Adipocyte (in vitro differentiated cells): Measurements from ENCODE around the gene COA4.
"Not testable (repeated sequence)": the region's sequence is repeated elsewhere in the genome, so short reads cannot be mapped to it uniquely, and the experiment has no call there.

Experiments
- DNase-seq: peaks from one replicate; pipeline ENCODE4 v3.0.0-alpha.2; 2015; ENCODE audit warnings: low read depth
- H3K27me3 ChIP-seq: replicated peaks from 2 replicates; pipeline ENCODE4 v1.7.0; 2013; ENCODE audit warnings: mild to moderate bottlenecking, low read length, moderate library complexity; ENCODE audit not compliant: control insufficient read depth, insufficient read depth
- H3K36me3 ChIP-seq: 2 replicates; pipeline ENCODE4 v1.7.0; 2013; ENCODE audit warnings: low read length, mild to moderate bottlenecking, moderate library complexity; ENCODE audit not compliant: control insufficient read depth, insufficient read depth, severe bottlenecking
- H3K4me1 ChIP-seq: 2 replicates; pipeline ENCODE4 v1.7.0; 2013; ENCODE audit warnings: mild to moderate bottlenecking, low read length, moderate library complexity; ENCODE audit not compliant: control insufficient read depth, insufficient read depth
- H3K4me3 ChIP-seq: 2 replicates; pipeline ENCODE4 v1.7.0; 2013; ENCODE audit warnings: mild to moderate bottlenecking, low read length, moderate library complexity
- H3K9ac ChIP-seq: 2 replicates; pipeline ENCODE4 v1.7.0; 2013; ENCODE audit warnings: mild to moderate bottlenecking, low read length, moderate library complexity
- H3K9me3 ChIP-seq: 2 replicates; pipeline ENCODE4 v1.7.0; 2013; ENCODE audit warnings: mild to moderate bottlenecking, low read length, moderate library complexity; ENCODE audit not compliant: control insufficient read depth

Gene COA4

DNA sequence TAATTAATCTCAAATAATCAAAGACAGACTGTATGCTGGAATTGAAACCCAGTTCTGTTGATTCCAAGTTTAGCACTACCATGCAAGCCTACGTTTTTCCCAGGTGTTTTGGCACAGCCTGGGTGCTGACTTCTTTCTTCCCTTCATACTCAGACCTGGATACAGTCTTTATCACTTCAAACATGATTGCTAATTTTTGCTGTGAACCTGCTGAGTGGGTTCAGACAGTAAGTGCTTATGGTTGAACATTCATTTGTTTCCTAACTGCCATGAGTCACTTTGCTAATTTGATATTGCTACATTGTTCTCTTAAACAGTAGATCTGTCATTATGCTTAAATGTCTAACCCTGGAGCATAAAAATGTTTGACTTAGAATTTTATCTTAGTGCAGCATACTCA lies 12.4 kb upstream of the COA4 start:
- Histone ChIP-seq H3K9me3 (no peaks in the 10 kb centered on the region), H3K36me3 (peaks cover 12% of the 10 kb centered on the region), H3K4me1 (peaks cover 17% of the 10 kb centered on the region), H3K4me3 (no peak overlapping the region), H3K27me3 (no peaks in the 10 kb centered on the region), H3K9ac (peak overlapping the region; percentile 17)
- DNase-seq = peak; percentile 66

DNA sequence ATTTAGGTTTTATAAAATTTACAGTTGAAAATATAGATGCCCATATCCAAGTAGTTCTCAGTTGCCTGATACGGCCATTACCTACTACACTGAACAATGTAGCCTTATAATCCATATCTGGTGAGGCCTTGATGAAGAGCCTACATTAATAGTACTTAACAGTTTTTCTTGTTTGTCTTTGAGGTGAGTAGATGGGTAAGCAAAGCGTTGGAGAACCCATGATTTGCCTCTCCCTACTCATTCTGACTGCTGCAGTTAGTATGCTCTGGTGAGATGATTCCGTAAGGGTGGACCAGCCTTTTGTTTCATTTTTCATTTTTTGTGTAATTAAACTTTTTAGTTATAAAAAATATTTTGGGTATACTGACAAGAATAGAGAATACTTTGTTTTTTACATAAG lies 11.6 kb upstream of the COA4 start:
- H3K36me3 ChIP-seq = peaks cover 12% of the 10 kb centered on the region
- H3K27me3 ChIP-seq = no peaks in the 10 kb centered on the region
- H3K9me3 ChIP-seq = no peaks in the 10 kb centered on the region
- H3K9ac ChIP-seq = no peak overlapping the region
- H3K4me3 ChIP-seq = no peak overlapping the region
- peaks cover 17% of the 10 kb centered on the region for H3K4me1 ChIP-seq
- no peak for DNase-seq

DNA sequence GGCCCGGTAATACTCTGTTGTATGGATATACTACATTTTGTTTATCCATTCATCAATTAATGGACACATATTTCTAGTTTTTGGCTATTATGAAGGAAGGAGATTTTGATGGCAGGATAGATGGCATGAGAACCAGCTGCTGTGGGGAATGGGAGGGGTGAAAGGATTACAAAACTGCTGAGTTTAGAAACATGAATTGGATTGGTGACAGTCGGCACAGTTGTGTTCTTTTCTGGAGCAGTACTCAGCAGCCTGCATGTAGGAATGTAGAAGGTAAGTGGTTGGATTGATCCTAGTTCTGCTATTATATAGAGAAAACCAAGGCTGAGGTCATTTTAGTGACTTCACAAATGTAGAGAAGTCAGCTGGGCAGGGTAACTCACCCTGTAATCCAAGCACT lies 7.2 kb upstream of the COA4 start:
- Histone ChIP-seq H3K4me3 (no peak overlapping the region), H3K27me3 (no peaks in the 10 kb centered on the region), H3K36me3 (no peaks in the 10 kb centered on the region), H3K4me1 (peaks cover 4% of the 10 kb centered on the region), H3K9me3 (no peaks in the 10 kb centered on the region), H3K9ac (no peak overlapping the region)
- DNase-seq = no peak

DNA sequence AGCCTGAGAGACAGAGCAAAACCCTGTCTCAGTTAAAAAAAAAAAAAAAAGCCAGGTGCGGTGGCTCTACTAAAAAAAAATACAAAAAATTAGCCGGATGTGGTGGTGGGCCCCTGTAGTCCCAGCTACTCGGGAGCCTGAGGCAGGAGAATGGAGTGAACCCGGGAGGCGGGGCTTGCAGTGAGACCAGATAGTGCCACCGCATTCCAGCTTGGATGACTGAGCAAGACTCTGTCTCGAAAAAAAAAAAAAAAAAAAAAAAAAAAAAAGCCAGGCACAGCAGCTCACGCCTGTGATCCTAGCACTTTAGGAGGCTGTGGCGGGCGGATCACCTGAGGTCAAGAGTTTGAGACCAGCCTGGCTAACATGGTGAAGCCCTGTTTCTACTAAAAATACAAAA lies 3.8 kb upstream of the COA4 start:
- not testable (repeated sequence) for H3K36me3 ChIP-seq, H3K9ac ChIP-seq, DNase-seq, H3K9me3 ChIP-seq, H3K4me3 ChIP-seq, H3K27me3 ChIP-seq
- peaks cover 13% of the 10 kb centered on the region for H3K4me1 ChIP-seq

- H3K4me3 ChIP-seq = no peak overlapping the region
- peaks cover 17% of the 10 kb centered on the region for H3K4me1 ChIP-seq
- H3K9me3 ChIP-seq = no peaks in the 10 kb centered on the region
- DNase-seq = no peak
- H3K27me3 ChIP-seq = no peaks in the 10 kb centered on the region
- peaks cover 9% of the 10 kb centered on the region for H3K36me3 ChIP-seq
- no peak overlapping the region for H3K9ac ChIP-seq
Measured at GRCh38 chr11:73878771-73879170, 2.1 kb upstream of the COA4 start.

- H3K36me3 ChIP-seq = peaks cover 37% of the 10 kb centered on the region
- H3K4me1 ChIP-seq = peaks cover 17% of the 10 kb centered on the region
- H3K9ac ChIP-seq = peak overlapping the region; percentile 92
- no peaks in the 10 kb centered on the region for H3K27me3 ChIP-seq
- peak overlapping the region; percentile 91 for H3K4me3 ChIP-seq
- DNase-seq = peak; percentile 32
- H3K9me3 ChIP-seq = no peaks in the 10 kb centered on the region
Measured at GRCh38 chr11:73875840-73876239, 806 bp downstream of the COA4 start.

DNA sequence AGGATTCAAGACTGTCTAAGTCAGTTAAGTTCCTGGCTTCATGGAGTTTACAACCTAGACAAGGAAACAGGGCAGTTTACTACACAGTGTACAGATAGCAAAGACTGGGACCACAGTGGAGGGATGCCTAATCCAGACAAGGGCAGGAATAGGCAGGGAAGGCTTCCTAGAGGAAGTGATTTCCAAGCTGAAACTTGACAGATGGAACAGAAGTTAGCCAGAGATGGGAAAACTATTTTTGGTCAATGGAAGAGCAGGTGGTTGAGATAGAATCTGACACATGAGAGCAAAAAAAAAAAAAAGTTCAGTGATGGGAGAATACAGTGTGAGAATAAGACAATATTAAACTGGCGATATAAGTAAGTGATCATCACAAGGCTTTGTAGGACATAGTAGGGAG lies 1.3 kb downstream of the COA4 start:
- no peak for DNase-seq
- Histone ChIP-seq H3K9ac (peak overlapping the region; percentile 92), H3K4me3 (peak overlapping the region; percentile 91), H3K27me3 (no peaks in the 10 kb centered on the region), H3K36me3 (peaks cover 37% of the 10 kb centered on the region), H3K9me3 (no peaks in the 10 kb centered on the region), H3K4me1 (peaks cover 17% of the 10 kb centered on the region)

GRCh38 chr11:73872749-73873357 lies 3.8 kb downstream of the COA4 start:
- Histone ChIP-seq H3K4me3 (no peak overlapping the region), H3K9ac (no peak overlapping the region), H3K36me3 (peaks cover 37% of the 10 kb centered on the region), H3K9me3 (no peaks in the 10 kb centered on the region), H3K4me1 (peaks cover 31% of the 10 kb centered on the region), H3K27me3 (no peaks in the 10 kb centered on the region)
- DNase-seq = no peak

DNA sequence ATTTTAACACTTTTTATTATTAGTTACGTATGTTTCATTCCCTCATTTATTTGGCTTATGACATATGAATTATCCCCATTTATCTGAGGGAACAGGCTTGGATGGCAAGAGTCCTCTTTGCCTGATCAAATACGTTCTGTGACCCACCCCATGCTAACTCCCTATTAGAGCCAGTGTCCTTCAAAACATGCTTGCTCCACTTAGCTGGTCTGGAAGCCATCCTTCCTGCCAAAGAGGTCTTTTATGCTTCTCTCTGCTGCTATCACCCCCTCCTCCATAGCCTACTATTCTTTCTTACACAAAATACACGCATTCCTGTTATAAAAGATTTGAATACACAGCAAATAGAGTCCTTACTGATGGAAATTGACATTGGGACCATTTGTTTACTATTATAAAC lies 6.4 kb downstream of the COA4 start:
- Histone ChIP-seq H3K4me1 (peaks cover 29% of the 10 kb centered on the region), H3K9me3 (no peaks in the 10 kb centered on the region), H3K36me3 (peaks cover 37% of the 10 kb centered on the region), H3K27me3 (no peaks in the 10 kb centered on the region), H3K9ac (no peak overlapping the region), H3K4me3 (no peak overlapping the region)
- DNase-seq = no peak

DNA sequence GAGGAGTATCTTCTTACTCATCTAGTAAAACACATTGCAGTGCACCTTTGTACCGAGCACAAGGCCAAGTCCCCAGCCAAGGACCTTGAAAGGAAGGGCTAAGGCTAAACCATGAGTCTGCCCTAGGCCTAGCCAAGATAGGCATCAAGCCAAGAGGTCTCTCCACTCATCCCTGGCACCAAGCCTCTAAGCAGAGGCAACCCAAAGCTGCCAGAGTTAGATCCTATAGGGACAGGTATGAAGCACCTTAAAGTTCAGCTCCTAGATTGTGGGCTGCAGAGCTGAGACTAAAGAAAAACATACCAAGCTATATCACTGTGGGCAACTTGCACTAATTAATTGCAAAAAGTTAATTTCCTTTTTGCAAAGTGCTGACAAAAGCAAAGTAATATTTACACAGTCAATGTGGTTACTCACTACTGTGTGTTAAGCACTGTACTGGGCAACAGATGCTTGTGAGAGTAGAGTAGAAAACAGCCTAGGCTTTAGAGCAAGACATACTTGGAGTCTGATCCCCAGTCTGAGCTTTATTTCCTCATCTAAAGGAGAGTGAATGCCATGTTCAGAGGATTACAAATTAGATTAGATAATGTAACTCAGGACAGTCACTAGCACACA lies 7.2 kb downstream of the COA4 start:
- no peak overlapping the region for H3K9ac ChIP-seq
- H3K27me3 ChIP-seq = no peaks in the 10 kb centered on the region
- no peak for DNase-seq
- H3K4me1 ChIP-seq = peaks cover 27% of the 10 kb centered on the region
- H3K4me3 ChIP-seq = no peak overlapping the region
- H3K9me3 ChIP-seq = no peaks in the 10 kb centered on the region
- peaks cover 31% of the 10 kb centered on the region for H3K36me3 ChIP-seq

DNA sequence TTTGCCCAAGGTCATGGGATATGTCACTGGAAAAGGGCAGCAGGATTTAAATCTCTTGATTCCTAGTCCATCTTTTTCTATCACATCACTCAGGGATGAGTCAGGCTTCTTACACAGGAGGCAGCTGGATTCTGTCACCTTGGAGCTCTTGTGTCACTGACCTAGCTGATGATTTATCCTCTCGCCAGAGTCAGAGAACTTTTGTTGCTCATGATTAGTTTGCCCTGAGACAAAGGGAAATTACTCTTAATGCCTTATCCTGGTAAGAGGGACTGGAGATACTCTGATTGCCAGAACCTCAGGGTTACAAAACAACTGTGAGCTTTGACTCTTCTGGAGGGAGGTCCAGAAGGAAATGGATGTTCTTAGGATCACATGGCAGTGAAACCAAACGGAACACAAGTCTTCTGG lies 10.1 kb downstream of the COA4 start:
- no peak overlapping the region for H3K9ac ChIP-seq
- H3K4me3 ChIP-seq = no peak overlapping the region
- peaks cover 7% of the 10 kb centered on the region for H3K36me3 ChIP-seq
- peaks cover 27% of the 10 kb centered on the region for H3K4me1 ChIP-seq
- no peaks in the 10 kb centered on the region for H3K9me3 ChIP-seq
- no peaks in the 10 kb centered on the region for H3K27me3 ChIP-seq
- DNase-seq = peak; percentile 69

DNA sequence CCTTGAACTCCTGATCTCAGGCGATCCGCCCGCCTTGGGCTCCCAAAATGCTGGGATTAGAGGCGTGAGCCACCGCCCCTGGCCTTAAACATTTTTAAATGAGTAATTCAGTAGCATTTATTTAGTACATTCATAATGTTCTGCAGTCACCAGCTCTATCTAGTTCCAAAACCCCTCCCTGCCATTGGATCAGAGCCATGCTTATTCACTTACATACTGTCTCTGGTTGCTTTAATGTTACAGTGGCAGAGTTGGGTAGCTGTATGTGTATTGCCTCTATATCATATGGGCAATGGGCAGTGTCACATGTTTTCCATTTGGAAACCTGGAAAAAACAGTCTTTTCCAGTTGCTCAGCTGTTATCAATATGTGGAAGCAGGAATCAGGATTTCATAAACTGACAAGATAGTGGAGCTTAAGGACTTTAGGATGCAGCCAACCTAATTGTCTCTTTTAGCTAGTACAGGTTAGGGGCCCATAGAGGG lies 10.5 kb downstream of the COA4 start:
- peaks cover 2% of the 10 kb centered on the region for H3K36me3 ChIP-seq
- no peaks in the 10 kb centered on the region for H3K9me3 ChIP-seq
- H3K27me3 ChIP-seq = no peaks in the 10 kb centered on the region
- peak; percentile 16 for DNase-seq
- H3K4me1 ChIP-seq = peaks cover 27% of the 10 kb centered on the region
- no peak overlapping the region for H3K9ac ChIP-seq
- no peak overlapping the region for H3K4me3 ChIP-seq
